AG09319 (cell line): ENCODE measurements around the gene CFAP97D1.

Source experiments
- DNase-seq: peaks from one replicate; pipeline ENCODE4 v3.0.0-alpha.2; 2010; ENCODE audit warnings: low read depth; ENCODE audit errors: extremely low read depth
- CTCF ChIP-seq: IDR thresholded peaks from 2 replicates; pipeline ENCODE4 v1.5.1; 2011; ENCODE audit warnings: low read depth, mild to moderate bottlenecking, inconsistent platforms, low read length, moderate library complexity

CFAP97D1 gene

GRCh38 chr17:43800736-43801135 is 20.5 kb downstream of the CFAP97D1 start:
- DNase-seq: no peak
- no peak for TF ChIP-seq CTCF

GRCh38 chr17:43801844-43802243 is 21.6 kb downstream of the CFAP97D1 start:
- DNase-seq: no peak
- no peak for TF ChIP-seq CTCF

GRCh38 chr17:43803758-43804157 is 23.5 kb downstream of the CFAP97D1 start:
- DNase-seq: no peak
- TF ChIP-seq CTCF: no peak

GRCh38 chr17:43805117-43805516 is 24.9 kb downstream of the CFAP97D1 start:
- no peak for DNase-seq
- TF ChIP-seq CTCF: no peak

GRCh38 chr17:43808076-43808475 is 27.8 kb downstream of the CFAP97D1 start:
- TF ChIP-seq CTCF: no peak

GRCh38 chr17:43809121-43809520 is 28.9 kb downstream of the CFAP97D1 start:
- no peak for DNase-seq
- TF ChIP-seq CTCF: no peak

More at GRCh38 chr17:43808076-43808475, 27.8 kb downstream of the CFAP97D1 start:
- DNase-seq: no peak

- DNase-seq: no peak
Measured at GRCh38 chr17:43810226-43810715, 30.0 kb downstream of the CFAP97D1 start.

More at GRCh38 chr17:43810226-43810715, 30.0 kb downstream of the CFAP97D1 start:
- no peak for TF ChIP-seq CTCF
